Breast epithelium (tissue), 3 donors: ENCODE measurements around the gene COL18A1.

Experiments used
- POLR2A ChIP-seq: fragments of 450-650 bp; IDR thresholded peaks from one replicate; pipeline ENCODE4 v1.6.1; 2016; ENCODE audit warnings: antibody characterized with exemption, mild to moderate bottlenecking, moderate library complexity
- POLR2AphosphoS5 ChIP-seq, 3 donors: sonication (generic); formaldehyde crosslinking; IDR thresholded peaks; one replicate each; pipeline ENCODE4 v1.6.1; 2017; ENCODE audit warnings: antibody characterized with exemption in 3 of 3
- TF ChIP-seq, protein P1 (sequence below), 3 donors: fragments of 450-650 bp; IDR thresholded peaks; one replicate each; pipeline ENCODE4 v1.5.1; 2016 to 2017; ENCODE audit warnings: antibody characterized with exemption in 3 of 3, mild to moderate bottlenecking in 3 of 3, moderate library complexity in 3 of 3

DNA sequence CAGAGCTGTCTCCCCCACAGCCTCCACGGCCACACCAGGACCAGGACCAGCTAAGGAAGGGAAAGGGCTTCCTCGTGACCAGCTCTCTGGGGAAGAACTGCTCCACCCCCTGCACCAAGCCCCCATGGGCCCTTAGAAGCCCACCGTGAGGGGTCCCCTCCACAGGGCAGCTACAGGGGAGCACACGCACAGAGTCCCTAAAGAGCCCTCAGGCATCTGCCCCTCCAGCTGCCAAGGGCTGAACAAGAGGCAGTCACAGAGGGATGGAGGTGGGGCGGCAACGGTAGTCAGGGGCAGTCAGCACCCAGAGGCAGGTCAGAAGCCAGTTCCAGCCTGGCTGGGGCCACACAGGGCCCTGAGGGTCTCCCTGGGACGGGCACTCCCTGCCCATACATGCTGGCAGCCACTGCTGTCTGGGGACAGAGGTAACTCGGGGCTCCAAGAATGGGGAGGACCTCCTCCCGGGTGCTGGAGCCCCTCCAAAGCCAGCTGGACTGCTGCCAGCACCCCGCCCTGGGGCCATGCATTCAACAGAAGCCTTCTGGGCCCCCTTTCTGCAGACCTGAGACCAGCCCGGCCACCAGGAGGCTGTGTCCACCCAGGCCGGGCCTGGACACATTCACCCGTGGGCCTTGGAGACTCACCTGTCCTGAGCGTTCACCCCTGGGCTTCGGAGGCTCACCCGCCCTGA, 118.6 kb downstream of the COL18A1 start:
- TF ChIP-seq, protein P1, sequence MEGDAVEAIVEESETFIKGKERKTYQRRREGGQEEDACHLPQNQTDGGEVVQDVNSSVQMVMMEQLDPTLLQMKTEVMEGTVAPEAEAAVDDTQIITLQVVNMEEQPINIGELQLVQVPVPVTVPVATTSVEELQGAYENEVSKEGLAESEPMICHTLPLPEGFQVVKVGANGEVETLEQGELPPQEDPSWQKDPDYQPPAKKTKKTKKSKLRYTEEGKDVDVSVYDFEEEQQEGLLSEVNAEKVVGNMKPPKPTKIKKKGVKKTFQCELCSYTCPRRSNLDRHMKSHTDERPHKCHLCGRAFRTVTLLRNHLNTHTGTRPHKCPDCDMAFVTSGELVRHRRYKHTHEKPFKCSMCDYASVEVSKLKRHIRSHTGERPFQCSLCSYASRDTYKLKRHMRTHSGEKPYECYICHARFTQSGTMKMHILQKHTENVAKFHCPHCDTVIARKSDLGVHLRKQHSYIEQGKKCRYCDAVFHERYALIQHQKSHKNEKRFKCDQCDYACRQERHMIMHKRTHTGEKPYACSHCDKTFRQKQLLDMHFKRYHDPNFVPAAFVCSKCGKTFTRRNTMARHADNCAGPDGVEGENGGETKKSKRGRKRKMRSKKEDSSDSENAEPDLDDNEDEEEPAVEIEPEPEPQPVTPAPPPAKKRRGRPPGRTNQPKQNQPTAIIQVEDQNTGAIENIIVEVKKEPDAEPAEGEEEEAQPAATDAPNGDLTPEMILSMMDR (IDR thresholded peaks at IDR 0.05): no peak
- no peak for TF ChIP-seq POLR2A
- TF ChIP-seq POLR2AphosphoS5 (IDR thresholded peaks at IDR 0.05): no peak
